K562 (cell line): ENCODE measurements around the gene NCOA1. TPM values are rescaled to one million over a fixed set of nuclear protein-coding genes. Genes with fewer than 3 reads are reported as not detected.

ENCODE experiments used
- BCL6 ChIP-seq: fragments of 250-450 bp; sonication (Bioruptor Pico); IDR thresholded peaks from 2 replicates; pipeline ENCODE4 v1.4.0; 2020
- ETV1 ChIP-seq: fragments of 450-650 bp; conservative IDR thresholded peaks from 2 replicates; pipeline ENCODE4 v1.6.1; 2016; ENCODE audit warnings: missing genetic modification characterization, control low read depth, low read depth, missing compliant biosample characterization
- HINFP ChIP-seq: fragments of 450-650 bp; conservative IDR thresholded peaks from 2 replicates; pipeline ENCODE4 v1.6.1; 2016; ENCODE audit warnings: missing genetic modification characterization, low read depth, mild to moderate bottlenecking, control low read depth, missing compliant biosample characterization
- HLTF ChIP-seq: fragments of 450-650 bp; IDR thresholded peaks from 2 replicates; pipeline ENCODE4 v1.6.1; 2016
- KLF16 ChIP-seq: IDR thresholded peaks from 2 replicates; pipeline ENCODE4 v1.6.1; 2016; ENCODE audit warnings: antibody characterized with exemption
- MTA1 ChIP-seq: fragments of 450-650 bp; IDR thresholded peaks from 2 replicates; pipeline ENCODE4 v1.6.1; 2017; ENCODE audit warnings: borderline replicate concordance
- MTA2 ChIP-seq: fragments of 450-650 bp; IDR thresholded peaks from 2 replicates; pipeline ENCODE4 v1.6.1; 2016; ENCODE audit warnings: low read depth
- NKRF ChIP-seq: fragments of 450-650 bp; IDR thresholded peaks from 2 replicates; pipeline ENCODE4 v1.6.1; 2016; ENCODE audit warnings: borderline replicate concordance
- RBM22 ChIP-seq: fragments of 200-400 bp; formaldehyde crosslinking; IDR thresholded peaks from 2 replicates; pipeline ENCODE4 v1.6.1; 2018; ENCODE audit warnings: low read length, low read depth; ENCODE audit not compliant: poor library complexity, severe bottlenecking
- RFX5 ChIP-seq: IDR thresholded peaks from 2 replicates; pipeline ENCODE4 v1.6.1; 2011; ENCODE audit warnings: low read depth, mild to moderate bottlenecking, improper control_type of control experiment, low read length
- SFPQ ChIP-seq: fragments of 200-400 bp; formaldehyde crosslinking; IDR thresholded peaks from 2 replicates; pipeline ENCODE4 v1.6.1; 2017; ENCODE audit warnings: mild to moderate bottlenecking, low read depth, low read length, moderate library complexity
- SMAD1 ChIP-seq: fragments of 150-350 bp; IDR thresholded peaks from 2 replicates; pipeline ENCODE4 v1.6.1; 2014; ENCODE audit warnings: low read length, low read depth; ENCODE audit not compliant: partially characterized antibody
- SMARCA4 ChIP-seq: fragments of 450-650 bp; IDR thresholded peaks from 2 replicates; pipeline ENCODE4 v1.6.1; 2016
- STAT5A ChIP-seq: IDR thresholded peaks from 2 replicates; pipeline ENCODE4 v1.6.1; 2012; ENCODE audit warnings: low read length, inconsistent platforms, borderline replicate concordance
- STAT6 ChIP-seq: sonication (generic); formaldehyde crosslinking; IDR thresholded peaks from 2 replicates; pipeline ENCODE4 v1.8.1; 2023; ENCODE audit warnings: mild to moderate bottlenecking, missing genetic modification reagents
- THRAP3 ChIP-seq: fragments of 450-650 bp; IDR thresholded peaks from 2 replicates; pipeline ENCODE4 v1.6.1; 2016; ENCODE audit warnings: mild to moderate bottlenecking, inconsistent platforms, borderline replicate concordance
- USF2 ChIP-seq: sonication (generic); formaldehyde crosslinking; IDR thresholded peaks from 2 replicates; pipeline ENCODE4 v1.5.0; 2020; ENCODE audit warnings: missing genetic modification reagents
- ZBTB7A ChIP-seq: IDR thresholded peaks from 2 replicates; pipeline ENCODE4 v1.6.1; 2011; ENCODE audit warnings: low read depth, mild to moderate bottlenecking, low read length, moderate library complexity, borderline replicate concordance; ENCODE audit not compliant: control insufficient read depth
- ZNF12 ChIP-seq: sonication (generic); formaldehyde crosslinking; IDR thresholded peaks from 2 replicates; pipeline ENCODE4 v1.4.0; 2020; ENCODE audit warnings: mild to moderate bottlenecking, missing genetic modification reagents
- ZNF780A ChIP-seq: fragments of 250-450 bp; sonication (Bioruptor Pico); IDR thresholded peaks from 2 replicates; pipeline ENCODE4 v1.5.0; 2021; ENCODE audit warnings: mild to moderate bottlenecking
- ZNF79 ChIP-seq: fragments of 250-450 bp; sonication (Bioruptor Pico); IDR thresholded peaks from 2 replicates; pipeline ENCODE4 v1.4.0; 2020; ENCODE audit warnings: low read depth, mild to moderate bottlenecking, moderate library complexity
- polyA plus RNA-seq, 8 experiments: library from polyadenylated mRNA; depleted of rRNA in 4 of 8; stranded (reverse) in 5 of 8; unstranded in 3 of 8; fragments of >200 nt; fragmentation: Nextera tagmentation in 2 of 8; fragmentation: Illumina TruSeq in 1 of 8; extraction: Ambion mirVana in 2 of 8; extraction: Trizol in 1 of 8; gene quantifications; 2 replicates each; pipeline versions ENCODE4 v1.2.1 to v1.2.3, GENCODE V29; 2011 to 2014; ENCODE audit warnings: inconsistent platforms in 1 of 8, missing spikeins in 1 of 8
- total RNA-seq, 7 experiments: library from RNA; depleted of rRNA in 6 of 7; stranded (reverse); fragments of >200 nt in 6 of 7; fragmentation: Illumina TruSeq in 2 of 7; extraction: Trizol in 2 of 7; gene quantifications; 2 replicates each; pipeline versions ENCODE4 v1.2.1 to v1.2.3, GENCODE V29; 2011 to 2021; ENCODE audit warnings: low replicate concordance in 1 of 7

NCOA1 gene
- total and polyA plus RNA-seq, 9 of the 15 experiments (the other 6 are each of a cell fraction or from before 2014, with no cell fraction given) = 4.9 to 25.7 (median 17.0) TPM

GRCh38 chr2:24490181-24490689 is 819 bp upstream of the NCOA1 start (continued):
- TF ChIP-seq RBM22 = no peak
- 0 out of 2 replicates have a peak, but pooled peaks have one; percentile 5 for TF ChIP-seq MTA2
- no peak for TF ChIP-seq STAT6 (CRISPR knock-in tag)
- no peak for TF ChIP-seq STAT5A
- TF ChIP-seq ZNF780A (CRISPR knock-in tag) = no peak
- TF ChIP-seq USF2 = no peak
- no peak for TF ChIP-seq SFPQ
- TF ChIP-seq ZNF79 (CRISPR knock-in tag) = no peak
- TF ChIP-seq HLTF = no peak; the same call in 1 of the 2 replicates
- no peak for TF ChIP-seq ZBTB7A
- no peak for TF ChIP-seq SMAD1
- peak; percentile 54 for TF ChIP-seq SMARCA4
- TF ChIP-seq NKRF = no peak
- TF ChIP-seq ETV1 (tag) = no peak
- TF ChIP-seq THRAP3 = no peak
- TF ChIP-seq MTA1 = 0 out of 2 replicates have a peak, but pooled peaks have one; percentile 39
- TF ChIP-seq BCL6 = no peak
- no peak for TF ChIP-seq KLF16
- no peak for TF ChIP-seq ZNF12 (CRISPR knock-in tag)
- TF ChIP-seq RFX5 = no peak
- peak; percentile 66; the same call in 1 of the 2 replicates for TF ChIP-seq HINFP (tag)
